Measurements from ENCODE around the gene RAD50.

DNA sequence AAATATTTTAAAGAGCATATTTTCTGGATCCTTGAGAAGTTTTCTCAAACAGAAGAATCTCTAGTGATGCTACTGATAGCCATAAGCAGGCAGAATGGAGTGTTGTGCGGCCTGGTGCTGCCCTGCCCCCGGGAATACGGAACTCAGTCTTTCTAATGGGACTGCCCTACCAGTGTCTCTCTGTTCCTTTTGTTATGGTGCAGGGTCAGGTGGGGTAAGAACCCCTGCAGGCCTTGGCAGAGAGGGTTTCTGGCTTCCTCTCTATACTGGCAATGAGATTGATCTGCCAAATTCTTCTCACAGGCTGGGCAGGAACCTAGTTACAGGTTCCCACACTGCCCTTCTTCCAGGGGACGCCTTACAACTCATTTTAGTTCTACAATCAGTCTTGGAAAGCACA, 16.0 kb upstream of the RAD50 start:
- TF ChIP-seq CTCF (IDR thresholded peaks at IDR 0.05) (no peak), POLR2AphosphoS5 (IDR thresholded peaks at IDR 0.05) (no peak), POLR2A (IDR thresholded peaks at IDR 0.05) (no peak)
